Ishikawa (cell line): Measurements from ENCODE around the gene GIMAP7.

ENCODE experiments used
- CREB1 ChIP-seq: IDR thresholded peaks from 2 replicates; pipeline ENCODE4 v1.6.1; 2012; ENCODE audit warnings: low read depth
- EP300 ChIP-seq: IDR thresholded peaks from 2 replicates; pipeline ENCODE4 v1.6.1; 2012; ENCODE audit warnings: borderline replicate concordance
- RAD21 ChIP-seq: IDR thresholded peaks from 2 replicates; pipeline ENCODE4 v1.6.1; 2012; ENCODE audit warnings: low read depth
- TAF1 ChIP-seq: IDR thresholded peaks from 2 replicates; pipeline ENCODE4 v1.6.1; 2012; ENCODE audit warnings: low read depth, mild to moderate bottlenecking
- TCF12 ChIP-seq: IDR thresholded peaks from 2 replicates; pipeline ENCODE4 v1.6.1; 2012; ENCODE audit warnings: low read depth
- TEAD4 ChIP-seq: IDR thresholded peaks from 2 replicates; pipeline ENCODE4 v1.6.1; 2012
- YY1 ChIP-seq: IDR thresholded peaks from 2 replicates; pipeline ENCODE4 v1.6.1; 2012; ENCODE audit warnings: low read depth
- TF ChIP-seq, protein P1 (sequence below): IDR thresholded peaks from 2 replicates; pipeline ENCODE4 v1.6.1; 2012; ENCODE audit warnings: low read depth, mild to moderate bottlenecking
- TF ChIP-seq, protein P2 (sequence below): IDR thresholded peaks from 2 replicates; pipeline ENCODE4 v1.6.1; 2012

DNA sequence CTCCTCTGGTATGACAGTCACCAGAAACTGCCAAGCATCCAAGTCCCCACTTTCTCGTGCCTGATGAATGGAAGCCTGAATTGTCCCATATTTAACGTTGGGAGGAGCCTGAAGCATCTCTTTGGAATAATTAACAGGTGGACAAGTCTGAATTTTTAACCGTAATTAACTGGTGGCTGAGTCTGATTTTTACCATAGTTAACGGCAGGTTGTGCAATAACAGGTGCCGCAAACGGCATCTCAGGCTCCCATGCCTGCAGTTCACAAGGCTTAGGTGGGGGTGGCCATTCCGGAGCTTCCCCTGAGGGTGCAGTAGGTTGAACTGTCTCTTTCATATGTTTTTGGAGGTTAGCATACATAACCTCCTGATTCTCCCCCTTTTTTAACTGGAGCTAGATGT is 50.6 kb downstream of the GIMAP7 start:
- TF ChIP-seq TCF12 (no peak), RAD21 (no peak), EP300 (no peak), YY1 (no peak), CREB1 (no peak), TEAD4 (no peak), TAF1 (no peak)
- TF ChIP-seq, protein P1, sequence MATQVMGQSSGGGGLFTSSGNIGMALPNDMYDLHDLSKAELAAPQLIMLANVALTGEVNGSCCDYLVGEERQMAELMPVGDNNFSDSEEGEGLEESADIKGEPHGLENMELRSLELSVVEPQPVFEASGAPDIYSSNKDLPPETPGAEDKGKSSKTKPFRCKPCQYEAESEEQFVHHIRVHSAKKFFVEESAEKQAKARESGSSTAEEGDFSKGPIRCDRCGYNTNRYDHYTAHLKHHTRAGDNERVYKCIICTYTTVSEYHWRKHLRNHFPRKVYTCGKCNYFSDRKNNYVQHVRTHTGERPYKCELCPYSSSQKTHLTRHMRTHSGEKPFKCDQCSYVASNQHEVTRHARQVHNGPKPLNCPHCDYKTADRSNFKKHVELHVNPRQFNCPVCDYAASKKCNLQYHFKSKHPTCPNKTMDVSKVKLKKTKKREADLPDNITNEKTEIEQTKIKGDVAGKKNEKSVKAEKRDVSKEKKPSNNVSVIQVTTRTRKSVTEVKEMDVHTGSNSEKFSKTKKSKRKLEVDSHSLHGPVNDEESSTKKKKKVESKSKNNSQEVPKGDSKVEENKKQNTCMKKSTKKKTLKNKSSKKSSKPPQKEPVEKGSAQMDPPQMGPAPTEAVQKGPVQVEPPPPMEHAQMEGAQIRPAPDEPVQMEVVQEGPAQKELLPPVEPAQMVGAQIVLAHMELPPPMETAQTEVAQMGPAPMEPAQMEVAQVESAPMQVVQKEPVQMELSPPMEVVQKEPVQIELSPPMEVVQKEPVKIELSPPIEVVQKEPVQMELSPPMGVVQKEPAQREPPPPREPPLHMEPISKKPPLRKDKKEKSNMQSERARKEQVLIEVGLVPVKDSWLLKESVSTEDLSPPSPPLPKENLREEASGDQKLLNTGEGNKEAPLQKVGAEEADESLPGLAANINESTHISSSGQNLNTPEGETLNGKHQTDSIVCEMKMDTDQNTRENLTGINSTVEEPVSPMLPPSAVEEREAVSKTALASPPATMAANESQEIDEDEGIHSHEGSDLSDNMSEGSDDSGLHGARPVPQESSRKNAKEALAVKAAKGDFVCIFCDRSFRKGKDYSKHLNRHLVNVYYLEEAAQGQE: no peak
- TF ChIP-seq, protein P2, sequence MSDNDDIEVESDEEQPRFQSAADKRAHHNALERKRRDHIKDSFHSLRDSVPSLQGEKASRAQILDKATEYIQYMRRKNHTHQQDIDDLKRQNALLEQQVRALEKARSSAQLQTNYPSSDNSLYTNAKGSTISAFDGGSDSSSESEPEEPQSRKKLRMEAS: no peak
